ENCODE results near the gene NAA30.

NAA30 gene

DNA sequence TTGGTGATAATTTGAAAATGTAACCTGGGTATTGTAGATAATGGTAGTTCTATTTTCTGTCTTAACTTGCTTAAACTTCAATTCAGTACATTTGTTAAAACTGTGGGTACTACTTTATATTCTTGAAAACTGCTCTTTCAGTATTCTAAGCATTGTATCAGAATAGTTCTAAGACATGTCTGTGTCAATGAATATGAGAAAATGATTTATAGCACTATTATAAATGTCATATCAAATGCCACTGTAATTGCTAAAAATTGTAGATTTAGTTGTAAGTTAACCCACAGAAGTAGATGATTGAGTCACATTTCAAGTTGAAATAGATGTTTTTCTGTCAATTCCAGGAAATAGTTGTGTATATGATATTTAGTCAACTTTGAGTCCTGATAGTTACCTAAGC lies 2.4 kb downstream of the NAA30 start:
- no peak for DNase-seq (ENCODE audit: low spot score)
- FAIRE-seq: no peak

DNA sequence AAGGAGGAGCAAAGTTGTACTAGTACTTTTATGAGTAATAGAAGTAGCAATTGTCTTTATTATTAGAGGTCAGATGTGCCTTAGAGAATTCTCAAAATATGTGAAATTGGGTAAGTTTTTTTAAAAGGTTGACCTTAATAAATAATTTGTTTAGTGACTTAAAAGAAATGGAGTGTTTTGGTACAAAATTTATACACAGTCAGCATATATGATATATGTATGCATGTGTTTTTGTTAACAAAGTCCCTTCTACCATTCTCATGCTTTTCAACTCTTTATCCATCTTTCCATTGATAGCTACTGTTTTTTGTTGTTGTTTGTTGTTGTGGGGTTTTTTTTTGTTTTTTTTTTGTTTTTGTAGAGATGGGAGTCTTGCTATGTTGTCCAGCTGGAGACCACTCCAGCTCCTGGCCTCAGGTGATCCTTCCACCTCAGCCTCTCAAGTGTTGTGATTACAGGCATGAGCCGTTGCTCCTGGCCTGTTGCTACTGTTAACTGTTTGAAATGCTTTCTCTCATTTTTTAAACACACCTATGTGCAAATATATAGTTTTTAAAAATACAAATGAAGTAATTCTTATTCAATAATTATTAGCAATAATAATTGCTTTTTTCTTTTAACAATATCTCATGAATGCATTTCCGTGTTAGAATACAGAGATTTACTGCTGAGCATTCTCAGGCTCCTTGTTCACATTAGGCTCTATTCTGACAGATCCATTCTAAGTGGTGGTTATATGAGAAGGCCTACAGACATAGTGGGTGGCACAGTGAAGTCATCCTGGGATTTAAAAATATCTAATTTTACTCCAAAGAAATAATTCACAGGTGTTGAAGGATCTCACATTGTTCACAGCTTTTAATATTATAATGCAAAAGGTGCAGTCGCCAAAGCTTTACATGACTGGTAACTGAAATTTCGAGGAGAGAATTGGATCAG lies 10.4 kb downstream of the NAA30 start:
- DNase-seq (ENCODE audit: low spot score): no peak
- FAIRE-seq: no peak

DNA sequence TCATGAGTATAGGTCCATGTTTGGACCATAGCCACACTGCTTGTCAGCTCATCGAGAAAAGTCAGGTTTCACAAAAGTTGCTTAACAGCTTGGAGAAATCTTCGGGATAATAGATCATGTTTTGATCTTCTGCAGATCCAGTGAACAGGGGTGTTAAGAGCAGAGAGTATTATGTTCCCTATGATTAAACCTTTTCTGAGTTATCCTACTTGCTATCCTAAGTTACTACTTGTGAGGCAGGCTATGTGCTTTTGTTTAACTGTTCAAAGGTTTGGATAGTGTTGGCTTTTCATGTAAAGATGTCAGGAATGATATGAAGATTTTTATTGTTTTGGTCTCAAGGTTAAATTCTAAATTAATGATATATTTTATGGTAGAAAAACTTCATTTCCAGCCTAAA lies 11.1 kb downstream of the NAA30 start:
- FAIRE-seq: peak; percentile 13
- no peak for DNase-seq (ENCODE audit: low spot score)

DNA sequence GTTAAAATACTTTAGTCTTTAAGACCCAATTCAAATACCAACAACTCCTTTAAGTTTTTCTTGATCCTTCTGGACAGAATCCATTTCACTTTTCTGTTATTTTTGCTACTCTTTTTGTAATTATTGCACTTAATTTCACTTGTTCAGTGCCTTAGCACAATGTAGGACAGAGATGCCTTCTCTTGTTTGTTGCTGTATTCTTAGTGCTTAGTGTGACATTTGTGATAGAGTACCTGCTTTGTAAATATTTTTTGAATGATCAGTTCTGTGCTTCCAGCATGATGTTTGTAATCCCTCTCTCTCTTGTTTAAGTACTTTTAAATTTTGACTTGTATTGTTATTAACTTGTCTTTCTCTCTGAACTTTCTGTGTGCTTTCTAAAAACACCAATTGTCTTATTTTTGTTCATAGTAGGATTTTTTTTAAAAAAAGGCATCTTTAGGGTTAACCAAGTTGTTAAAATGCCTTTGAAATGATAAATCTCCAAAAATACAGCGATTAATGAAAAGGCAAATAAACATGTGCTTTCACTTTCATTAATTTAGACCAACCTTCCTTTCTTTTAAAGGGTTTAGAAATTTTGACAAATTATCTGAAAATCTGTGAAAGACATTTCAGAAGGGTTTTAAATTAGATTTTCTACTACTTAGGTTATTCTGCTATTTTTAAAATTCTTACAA lies 11.9 kb downstream of the NAA30 start:
- DNase-seq (ENCODE audit: low spot score) (no peak), FAIRE-seq (no peak)

DNA sequence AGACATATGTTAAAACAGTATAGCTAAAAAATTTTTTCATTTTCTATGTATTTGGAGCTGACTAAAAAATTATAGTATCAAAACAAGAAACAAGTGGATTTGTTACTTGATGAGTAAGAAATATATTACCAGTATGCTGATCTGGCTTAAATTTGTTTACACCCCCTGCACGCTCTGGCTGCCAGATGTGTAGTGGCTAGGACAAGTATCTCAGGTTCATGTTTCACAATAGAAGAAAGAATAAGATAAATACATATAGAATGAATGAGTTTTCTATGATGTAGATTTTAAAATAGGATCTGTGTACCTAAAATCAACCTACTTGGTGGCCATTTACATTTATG lies 13.1 kb downstream of the NAA30 start:
- FAIRE-seq: no peak

DNA sequence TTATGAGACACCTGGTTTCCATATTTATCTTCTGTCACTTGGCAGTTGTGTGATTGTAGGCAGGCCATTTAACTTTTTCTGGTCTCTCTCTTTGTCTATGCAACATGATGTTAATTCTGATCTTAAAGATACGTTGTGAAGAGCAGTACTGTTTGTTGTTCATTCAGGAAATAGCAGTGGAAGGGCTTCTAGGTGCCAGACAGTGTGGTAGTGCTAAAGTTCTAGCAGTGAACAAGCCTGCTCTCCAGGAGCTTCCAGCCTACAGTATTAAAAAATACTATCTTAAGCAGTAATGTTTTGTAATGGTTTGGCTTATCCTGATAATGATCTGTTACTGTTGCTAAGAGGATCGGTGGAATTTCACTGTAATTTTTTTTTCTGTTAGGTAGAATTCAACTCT lies 15.2 kb downstream of the NAA30 start:
- DNase-seq (ENCODE audit: low spot score): no peak
- peak; percentile 20 for FAIRE-seq

More for the DNA sequence above, 13.1 kb downstream of the NAA30 start:
- DNase-seq (ENCODE audit: low spot score): no peak

DNA sequence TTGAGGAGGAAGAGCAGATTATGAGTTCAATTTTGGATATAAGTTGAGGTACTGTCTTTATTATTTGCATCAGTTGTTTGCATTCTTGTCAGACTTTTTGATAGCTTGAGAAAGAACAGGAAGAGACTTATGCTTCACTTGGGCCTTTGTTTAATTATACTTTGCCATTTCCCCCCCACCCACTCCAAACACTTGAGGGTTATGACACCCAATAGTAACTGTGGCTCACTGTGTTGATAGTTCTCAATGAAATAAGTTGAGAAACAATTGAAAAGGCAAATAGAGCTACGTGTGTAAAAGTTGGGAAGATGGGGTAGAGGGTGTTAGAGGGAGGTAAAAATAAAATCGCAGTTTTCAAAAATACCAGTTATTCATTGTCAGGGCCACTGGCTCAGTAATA lies 17.7 kb downstream of the NAA30 start:
- no peak for DNase-seq (ENCODE audit: low spot score)
- no peak for FAIRE-seq

DNA sequence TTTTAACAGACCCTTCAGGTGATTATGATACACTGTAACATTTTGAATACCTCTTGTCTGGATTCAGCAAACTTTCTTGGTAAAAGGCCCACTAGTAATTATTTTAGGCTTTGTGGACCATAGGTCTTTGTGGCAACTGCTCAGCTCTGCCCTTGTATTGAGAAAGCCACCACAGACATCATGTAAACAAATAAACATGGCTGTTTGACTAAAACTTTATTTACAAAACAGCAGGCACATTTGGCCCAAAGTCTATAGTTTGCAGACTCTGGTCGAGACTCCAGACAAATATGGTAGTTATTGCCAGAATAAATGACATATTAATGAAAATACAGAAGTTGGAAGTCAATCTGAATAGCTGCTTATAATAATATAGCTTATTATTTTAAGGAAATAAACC lies 18.2 kb downstream of the NAA30 start:
- DNase-seq (ENCODE audit: low spot score): no peak
- FAIRE-seq: no peak

DNA sequence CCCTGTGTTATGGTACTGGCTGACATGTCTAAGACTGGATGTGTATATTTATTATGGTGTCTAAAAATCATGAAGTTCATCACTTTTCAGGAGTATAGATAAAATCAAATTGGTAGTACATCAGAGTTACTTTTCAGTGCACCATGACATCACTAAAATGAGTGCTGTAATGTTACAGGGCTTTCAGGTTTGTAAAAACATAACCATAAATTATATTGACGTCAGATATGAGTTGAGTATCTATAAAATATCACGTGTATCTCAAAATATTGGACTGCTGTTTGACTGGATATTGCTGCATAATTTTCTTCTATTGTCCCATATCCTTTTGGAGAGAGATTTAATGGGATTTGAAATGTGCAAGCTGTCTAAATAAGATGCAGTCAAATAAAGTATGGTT lies 22.0 kb downstream of the NAA30 start:
- no peak for FAIRE-seq
- DNase-seq (ENCODE audit: low spot score): no peak

DNA sequence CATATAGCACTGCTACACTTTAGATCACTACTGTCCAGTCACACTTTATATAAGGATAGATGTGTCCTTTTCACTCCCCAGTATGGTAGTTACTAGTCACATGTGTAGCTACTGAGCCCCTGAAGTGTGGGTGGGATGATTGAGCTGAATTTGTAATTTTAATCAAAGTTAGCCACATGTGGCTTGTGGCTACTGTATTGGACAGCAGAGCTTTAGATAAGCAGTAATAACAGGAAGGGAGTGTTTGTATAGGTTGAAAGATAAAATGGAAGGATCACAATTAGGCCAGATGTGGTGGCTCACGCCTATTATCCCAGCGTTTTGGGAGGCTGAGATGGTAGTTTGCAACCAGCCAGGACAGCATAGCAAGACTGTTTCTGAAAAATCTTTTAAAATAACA lies 23.5 kb downstream of the NAA30 start:
- FAIRE-seq: peak; percentile 30
- no peak for DNase-seq (ENCODE audit: low spot score)

DNA sequence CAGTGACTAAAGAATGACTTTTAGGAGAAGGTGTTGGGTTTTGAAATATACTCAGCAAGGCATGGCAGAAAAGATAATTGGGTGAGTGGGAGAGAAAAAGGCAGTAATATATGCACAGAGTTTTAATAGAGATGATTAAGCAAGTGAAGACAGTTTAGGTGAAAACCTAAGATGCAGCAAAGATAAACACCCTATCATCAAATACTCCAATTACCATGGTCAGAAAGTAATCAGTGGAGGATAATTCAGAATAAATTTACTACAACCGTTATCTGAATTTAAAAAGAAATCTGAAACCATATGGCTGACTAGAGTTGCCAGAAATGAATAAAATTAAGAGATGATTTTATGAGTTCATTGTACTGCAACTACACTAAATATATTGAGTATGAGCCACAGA lies 26.8 kb downstream of the NAA30 start:
- DNase-seq (ENCODE audit: low spot score) (no peak), FAIRE-seq (no peak)

DNA sequence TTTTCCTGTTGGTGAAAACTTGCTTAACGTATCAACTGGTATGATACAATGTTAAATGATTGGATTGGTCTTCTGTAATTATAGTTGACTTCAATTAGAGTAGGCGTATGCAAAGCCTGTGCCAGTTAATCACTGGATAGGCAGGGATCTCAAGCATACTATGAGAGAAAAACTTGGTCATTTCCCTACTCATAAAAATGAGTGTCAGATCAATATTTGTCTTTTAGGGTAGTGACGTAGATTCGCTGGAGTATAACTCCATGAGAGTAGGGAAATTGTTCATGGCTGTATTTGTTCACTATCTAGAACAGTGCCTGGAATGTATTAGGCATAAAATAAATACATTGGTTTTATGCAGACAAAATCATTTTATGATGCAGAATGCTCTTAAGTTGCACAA lies 28.6 kb downstream of the NAA30 start:
- no peak for DNase-seq (ENCODE audit: low spot score)
- FAIRE-seq: peak; percentile 67

DNA sequence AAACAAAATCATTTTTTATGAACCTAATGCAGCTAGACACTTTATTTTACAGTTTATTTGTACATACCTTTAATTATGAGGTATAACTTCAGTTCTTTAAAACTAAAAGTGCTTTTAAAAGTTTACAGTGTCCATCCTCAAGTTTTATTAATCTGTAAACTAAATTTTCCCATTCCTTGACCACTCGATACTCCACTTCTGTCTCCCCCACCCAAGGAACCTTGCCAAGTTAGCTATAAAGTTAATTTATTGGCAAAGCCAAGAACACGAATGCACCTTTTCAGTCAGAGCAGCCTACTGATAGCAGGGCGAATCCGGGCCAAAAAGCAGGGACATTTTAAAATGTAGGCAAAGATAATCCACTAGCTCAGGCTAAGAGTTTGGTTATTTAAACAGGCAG lies 29.6 kb downstream of the NAA30 start:
- no peak for DNase-seq (ENCODE audit: low spot score)
- no peak for FAIRE-seq

DNA sequence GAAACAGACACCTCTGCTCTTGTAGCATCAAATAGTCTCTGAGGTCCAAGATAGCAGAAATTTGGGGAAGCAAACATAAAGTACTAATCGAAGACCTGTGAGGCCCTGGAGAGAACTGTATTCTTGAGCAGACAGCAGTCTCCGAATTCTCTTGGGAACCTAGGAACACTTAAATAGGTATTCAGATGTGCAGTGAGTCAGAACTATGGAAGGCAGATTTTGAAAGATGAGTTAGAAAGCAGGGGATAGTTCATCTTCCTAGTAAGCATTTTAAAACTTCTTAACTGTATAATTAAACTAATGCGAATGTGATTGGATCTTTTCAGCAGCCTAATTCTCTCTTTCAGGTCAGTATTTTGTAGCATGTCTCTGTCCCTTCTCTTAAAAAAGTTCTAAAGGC lies 30.6 kb downstream of the NAA30 start:
- DNase-seq (ENCODE audit: low spot score) (no peak), FAIRE-seq (no peak)

DNA sequence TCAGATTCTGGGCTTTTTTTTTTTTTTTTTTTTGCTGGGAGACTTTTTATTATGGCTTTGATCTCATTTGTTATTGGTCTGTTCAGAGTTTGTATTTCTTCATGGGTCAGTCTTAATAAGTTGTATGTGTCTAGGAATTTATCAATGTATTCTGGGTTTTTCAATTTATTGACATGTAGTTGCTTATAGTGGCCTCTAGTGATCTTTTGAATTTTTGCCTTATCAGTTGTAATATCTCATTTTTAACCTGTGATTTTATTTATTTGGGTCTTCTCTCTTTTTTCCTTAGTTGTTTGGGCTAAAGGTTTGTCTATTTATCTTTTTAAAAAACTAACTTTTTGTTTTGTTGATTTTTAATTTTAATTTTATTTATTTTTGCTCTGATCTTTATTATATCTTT lies 45.5 kb downstream of the NAA30 start:
- DNase-seq (ENCODE audit: low spot score) (no peak), FAIRE-seq (no peak)

DNA sequence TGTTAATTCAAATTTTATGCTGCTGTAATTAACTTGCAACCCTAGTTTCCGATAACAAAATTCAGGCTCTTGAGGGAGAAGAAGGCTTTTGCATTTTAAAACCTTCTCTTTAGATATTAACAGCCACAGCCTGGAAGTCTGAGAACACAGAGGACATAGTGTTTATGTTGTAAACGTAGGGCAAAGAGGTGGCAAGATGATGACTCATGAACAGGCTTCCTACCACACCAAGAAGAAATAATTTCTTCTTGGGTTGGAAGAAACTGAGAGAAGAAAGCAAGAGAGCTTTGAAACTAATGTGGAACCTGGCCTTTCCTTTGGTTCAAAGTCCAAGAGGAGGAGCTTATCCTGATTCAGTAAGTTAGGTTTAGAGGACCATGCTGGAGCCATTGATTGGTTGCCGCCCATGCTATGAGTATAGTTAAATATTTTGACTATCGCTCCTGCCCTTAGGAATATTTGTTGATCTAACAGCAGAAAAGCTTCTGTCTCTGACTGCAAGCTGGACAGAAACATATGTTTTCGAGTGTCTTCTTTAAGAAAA lies 71.5 kb downstream of the NAA30 start:
- DNase-seq (ENCODE audit: low spot score) (no peak), FAIRE-seq (no peak)

DNA sequence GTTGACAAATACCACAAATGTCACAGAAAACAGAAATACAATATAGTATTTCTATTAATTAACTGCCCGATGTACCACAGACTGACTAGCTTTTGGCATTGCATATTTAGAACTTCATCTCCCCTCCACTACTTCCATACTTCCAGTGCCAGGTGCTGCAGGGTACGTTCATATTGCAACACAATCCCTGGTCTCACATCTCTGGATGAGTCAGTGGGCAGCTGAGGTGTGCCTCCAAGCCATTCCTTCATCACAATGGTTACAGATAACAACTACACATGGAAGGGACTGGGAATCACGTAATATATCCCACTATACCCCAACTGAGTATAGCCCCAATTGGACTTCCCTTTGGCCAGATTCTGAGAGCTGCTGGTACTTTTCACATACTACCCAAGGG lies 72.2 kb downstream of the NAA30 start:
- peak; percentile 61 for FAIRE-seq

DNA sequence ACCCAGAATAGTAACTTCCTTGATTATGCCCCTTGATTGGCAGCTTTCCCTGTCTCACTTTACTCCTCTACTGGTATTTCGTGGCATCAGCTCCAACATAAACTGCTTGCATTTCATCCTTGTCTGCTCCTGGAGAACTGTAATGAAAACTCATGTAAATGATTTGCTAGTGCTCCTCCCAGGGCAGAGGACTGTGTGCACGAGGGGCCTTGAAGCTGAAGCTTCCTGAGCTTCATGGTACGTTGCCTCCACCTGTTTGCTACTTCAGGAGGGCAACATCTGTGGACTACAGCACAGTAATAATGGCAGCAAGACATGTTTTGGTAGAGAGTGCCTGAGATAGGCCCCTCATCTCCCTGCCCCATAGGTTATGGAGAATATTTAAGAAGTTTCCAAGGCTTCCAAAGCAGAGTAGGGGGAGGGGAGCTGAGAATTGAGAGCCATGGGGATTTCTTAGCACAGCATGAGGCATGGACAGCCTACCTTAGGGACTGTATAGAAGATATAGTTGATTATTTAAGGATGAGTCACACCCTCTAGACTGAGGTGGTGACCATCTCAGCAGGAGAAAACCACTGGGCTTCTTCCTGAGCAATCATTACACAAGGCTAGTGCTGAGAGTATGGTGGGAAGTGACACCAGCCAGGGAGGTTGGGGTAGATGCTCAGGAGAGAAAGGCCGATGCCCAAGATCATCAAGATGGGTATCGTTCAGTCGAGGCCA lies 73.8 kb downstream of the NAA30 start:
- FAIRE-seq: no peak

More for the DNA sequence above, 72.2 kb downstream of the NAA30 start:
- DNase-seq (ENCODE audit: low spot score): no peak

More for the DNA sequence above, 73.8 kb downstream of the NAA30 start:
- no peak for DNase-seq (ENCODE audit: low spot score)

All from urothelium cell line (cell line).